Activated CD8-positive, alpha-beta T cell treated with anti-CD3 and anti-CD28 coated beads for 36 hours (primary cell): ENCODE data around the gene PRKAB1. TPM values are rescaled to one million over a fixed set of nuclear protein-coding genes. Genes with fewer than 3 reads are reported as not detected.
"Not testable (repeated sequence)": the region's sequence is repeated elsewhere in the genome, so short reads cannot be mapped to it uniquely, and the experiment has no call there.

Experiments used
- ATAC-seq: fragments of 200-7000 bp; cut with Tn5 transposase; one replicate; pipeline ENCODE4 v1.10.0; 2021; ENCODE audit warnings: mild to moderate bottlenecking, moderate library complexity
- CTCF ChIA-PET: fragments of 350-600 bp; sonication (Branson Sonifier 250); formaldehyde crosslinking; loops from one replicate; lab custom pipeline; 2021; ENCODE audit warnings: antibody characterized with exemption; lab: Charles Lee
- POLR2A ChIA-PET: fragments of 350-600 bp; sonication (Branson Sonifier 250); formaldehyde crosslinking; loops from one replicate; lab custom pipeline; 2021; ENCODE audit warnings: antibody characterized with exemption; lab: Charles Lee
- DNase-seq: peaks from one replicate; pipeline ENCODE4 v3.0.0-alpha.2; 2020
- H3K27ac Mint-ChIP-seq: one replicate; pipeline ENCODE4 v1.8.0; 2021; ENCODE audit warnings: mild to moderate bottlenecking, mixed read lengths
- H3K27me3 Mint-ChIP-seq: one replicate; pipeline ENCODE4 v1.8.0; 2021; ENCODE audit warnings: mixed read lengths
- H3K36me3 Mint-ChIP-seq: one replicate; pipeline ENCODE4 v1.8.0; 2021; ENCODE audit warnings: low read depth, mixed read lengths
- H3K4me1 Mint-ChIP-seq: one replicate; pipeline ENCODE4 v1.8.0; 2021; ENCODE audit warnings: low read depth, mixed read lengths
- H3K4me3 Mint-ChIP-seq: one replicate; pipeline ENCODE4 v1.8.0; 2021; ENCODE audit warnings: mild to moderate bottlenecking, moderate library complexity, mixed read lengths
- H3K9me3 Mint-ChIP-seq: one replicate; pipeline ENCODE4 v1.8.0; 2021; ENCODE audit warnings: mixed read lengths
- CTCF ChIP-seq: fragments of 200-600 bp; IDR thresholded peaks from one replicate; pipeline ENCODE4 v1.8.0; 2022; ENCODE audit warnings: antibody characterized with exemption, mild to moderate bottlenecking
- intact Hi-C: fragments of 100-400 bp; cut with micrococcal nuclease; formaldehyde crosslinking; loops from one replicate; pipeline ENCODE4 v1.10.0; 2022
- total RNA-seq, 2 experiments: library from RNA; stranded (reverse); gene quantifications; one replicate each; pipeline ENCODE4 v1.2.3, GENCODE V29; 2021

PRKAB1 gene
- total RNA-seq, 2 experiments from 2014 or later, result 21.0 to 24.8 TPM

GRCh38 chr12:119649202-119649808, 18.6 kb upstream of the PRKAB1 start:
- ATAC-seq, result no peak
- Mint-ChIP-seq H3K4me3 (no peak overlapping the region), H3K27me3 (no peaks in the 10 kb centered on the region), H3K36me3 (peaks cover 4% of the 10 kb centered on the region), H3K4me1 (peaks cover 3% of the 10 kb centered on the region), H3K27ac (no peak overlapping the region), H3K9me3 (peaks cover 15% of the 10 kb centered on the region)
- POLR2A ChIA-PET, result no interaction called here
- intact Hi-C loops, result loop anchor here (10.0 kb wide), 1 partner anchor 205 kb away; no protein-coding TSS in a partner anchor
- no peak for DNase-seq
- TF ChIP-seq CTCF, result peak; percentile 88
- CTCF ChIA-PET, result interaction anchor here (0.6 to 2.7 kb wide), 18 partner anchors 10 to 318 kb away, joined by 3 to 16 read pairs (median 4); no protein-coding TSS in a partner anchor

GRCh38 chr12:119652665-119653064, 15.3 kb upstream of the PRKAB1 start:
- Mint-ChIP-seq H3K27me3 (no peaks in the 10 kb centered on the region), H3K9me3 (peaks cover 15% of the 10 kb centered on the region), H3K4me1 (peaks cover 3% of the 10 kb centered on the region), H3K36me3 (peaks cover 4% of the 10 kb centered on the region), H3K27ac (no peak overlapping the region), H3K4me3 (no peak overlapping the region)
- DNase-seq, result no peak
- CTCF ChIA-PET, result interaction anchor here (1.0 to 3.3 kb wide), 2 partner anchors 10 to 75 kb away, joined by 3 to 21 read pairs; no protein-coding TSS in a partner anchor
- intact Hi-C loops, result no loop called here
- TF ChIP-seq CTCF, result no peak
- POLR2A ChIA-PET, result interaction anchor here (0.6 kb wide), 1 partner anchor 257 kb away, joined by 3 read pairs; no protein-coding TSS in a partner anchor
- peak; percentile 17 for ATAC-seq

- ATAC-seq, H3K27ac Mint-ChIP-seq, H3K27me3 Mint-ChIP-seq, DNase-seq, H3K4me1 Mint-ChIP-seq, POLR2A ChIA-PET, intact Hi-C loops, H3K4me3 Mint-ChIP-seq, H3K36me3 Mint-ChIP-seq: not testable (repeated sequence)
- CTCF ChIA-PET, result interaction anchor here (1.7 kb wide), 1 partner anchor 94 kb away, joined by 3 read pairs; no protein-coding TSS in a partner anchor
- peaks cover 15% of the 10 kb centered on the region for H3K9me3 Mint-ChIP-seq
These were observed 10.9 kb upstream of the PRKAB1 start for GRCh38 chr12:119657001-119657400.

DNA sequence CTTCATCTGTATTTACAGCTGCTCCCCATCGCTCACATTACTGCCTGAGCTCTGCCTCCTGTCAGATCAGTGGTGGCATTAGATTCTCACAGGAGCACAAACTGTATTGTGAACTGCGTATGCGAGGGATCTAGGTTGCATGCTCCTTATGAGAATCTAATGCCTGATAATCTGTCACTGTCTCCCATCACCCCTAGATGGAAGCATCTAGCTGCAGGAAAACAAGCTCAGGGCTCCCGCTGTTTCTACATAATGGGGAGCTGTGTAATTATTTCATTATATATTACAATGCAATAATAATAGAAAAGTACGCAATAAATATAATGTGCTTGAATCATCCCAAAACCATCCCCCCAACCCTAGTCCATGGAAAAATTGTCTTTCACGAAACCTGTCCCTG, 9.8 kb upstream of the PRKAB1 start:
- CTCF ChIA-PET, result interaction anchor here (0.9 to 2.7 kb wide), 6 partner anchors 9 to 142 kb away, joined by 3 to 16 read pairs (median 4); partner anchors contain the start of gene PRKAB1
- H3K36me3 Mint-ChIP-seq, H3K4me3 Mint-ChIP-seq, ATAC-seq, H3K9me3 Mint-ChIP-seq, H3K27ac Mint-ChIP-seq, H3K4me1 Mint-ChIP-seq, POLR2A ChIA-PET, intact Hi-C loops, H3K27me3 Mint-ChIP-seq, DNase-seq: not testable (repeated sequence)

DNA sequence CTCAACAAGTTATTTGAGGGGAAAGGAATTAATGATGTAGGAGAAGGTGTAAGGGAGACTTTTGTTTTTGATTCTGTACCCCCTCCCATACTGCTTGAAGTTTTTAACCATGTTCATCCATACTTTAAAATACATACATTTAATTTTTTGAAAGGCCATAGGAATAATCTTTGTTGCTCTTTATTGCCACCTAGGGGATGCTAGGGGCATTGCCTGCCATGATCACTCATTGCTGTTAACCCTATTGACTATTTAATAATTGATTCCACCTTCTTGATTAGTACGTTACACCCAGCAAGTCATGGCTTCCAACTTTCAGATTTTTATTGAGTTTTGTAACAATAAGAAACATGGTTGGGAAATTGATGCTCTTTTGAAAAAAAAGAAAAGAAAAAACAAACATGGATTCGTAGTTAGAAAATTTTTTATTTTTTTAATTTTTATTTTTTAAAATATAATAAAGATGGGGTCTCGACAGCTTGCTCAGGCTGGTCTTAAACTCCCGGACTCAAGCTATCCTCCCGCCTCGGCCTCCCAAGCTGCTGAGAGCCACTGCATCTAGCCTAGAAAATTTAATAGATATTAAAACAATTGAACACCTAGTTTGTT, 8.5 kb upstream of the PRKAB1 start:
- ChIA-PET POLR2A (no interaction called here), CTCF (interaction anchor here (0.8 to 2.7 kb wide), 5 partner anchors 10 to 215 kb away, joined by 3 to 16 read pairs (median 4); no protein-coding TSS in a partner anchor)
- H3K27me3 Mint-ChIP-seq, result no peaks in the 10 kb centered on the region
- H3K27ac Mint-ChIP-seq, result no peak overlapping the region
- peak; percentile 74 for ATAC-seq
- intact Hi-C loops, result no loop called here
- H3K36me3 Mint-ChIP-seq, result no peaks in the 10 kb centered on the region
- H3K4me3 Mint-ChIP-seq, result no peak overlapping the region
- no peaks in the 10 kb centered on the region for H3K9me3 Mint-ChIP-seq
- TF ChIP-seq CTCF, result peak; percentile 92
- DNase-seq, result peak; percentile 61
- H3K4me1 Mint-ChIP-seq, result no peaks in the 10 kb centered on the region
